ENCODE results near the gene RPS27L. TPM values are rescaled to one million over a fixed set of nuclear protein-coding genes. Genes with fewer than 3 reads are reported as not detected.

RPS27L gene
- total RNA-seq, 2 donors from 2014 or later, result 155 to 223 TPM

Other genes with a start within 250 kb of the RPS27L start
- gene TPM1, start 114.7 kb downstream of the RPS27L start, total RNA-seq, result 1 to 10 TPM; 6.5 to 8.6 TPM
- gene LACTB, start 35.6 kb downstream of the RPS27L start, total RNA-seq, result 10 to 100 TPM; 21.6 to 23.2 TPM
- 100 to 1,000 TPM; 106 to 157 TPM for gene RAB8B, start 32.1 kb upstream of the RPS27L start, total RNA-seq
- gene APH1B, start 120.1 kb upstream of the RPS27L start, total RNA-seq, result 10 to 100 TPM in 1 of 2 donors, 1 to 10 TPM in 1; 2.6 to 14.7 TPM
- gene CA12, start 224.4 kb upstream of the RPS27L start, total RNA-seq, result under 1 TPM in 1 of 2 donors, not detected in 1; 0.95 TPM

Measured in activated naive CD4-positive, alpha-beta T cell treated with anti-CD3 and anti-CD28 coated beads, Interleukin-2, amount 50 U/mL, for 72 hours (primary cell).